ENCODE data around the gene PHLDB3. TPM values are rescaled to one million over a fixed set of nuclear protein-coding genes. Genes with fewer than 3 reads are reported as not detected.

Gene PHLDB3
- total RNA-seq, 2 donors from 2014 or later: 7.7 to 13.5 TPM

DNA sequence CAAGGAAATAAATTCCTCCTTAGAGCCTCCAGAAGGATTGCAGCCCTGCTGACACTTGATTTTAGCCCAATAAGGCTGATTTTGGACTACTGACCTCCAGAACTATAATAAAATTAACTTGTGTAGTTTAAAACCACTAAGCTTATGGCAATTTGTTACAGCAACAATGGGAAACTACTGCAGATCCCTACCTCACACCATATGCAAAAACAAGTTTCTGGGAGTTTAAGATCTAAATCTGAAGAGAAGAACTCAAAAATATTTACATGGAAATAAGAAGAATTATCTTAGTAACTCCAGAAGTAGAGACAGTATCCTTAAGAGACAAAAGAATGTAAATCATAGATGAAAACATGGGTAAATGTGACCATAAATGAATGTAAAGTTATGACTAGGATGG, 34.4 kb upstream of the PHLDB3 start:
- Histone ChIP-seq H3K9me3 (ENCODE audit: control insufficient read depth, low read length) (peaks cover 15% of the 10 kb centered on the region), H3K27ac (ENCODE audit: low read depth, low read length) (no peak overlapping the region), H3K4me1 (ENCODE audit: control insufficient read depth, insufficient read depth, low read length) (no peaks in the 10 kb centered on the region), H3K27me3 (ENCODE audit: control insufficient read depth, insufficient read depth, low read length, poor library complexity, severe bottlenecking) (no peaks in the 10 kb centered on the region), H3K4me3 (ENCODE audit: low read length) (no peak overlapping the region), H3K36me3 (ENCODE audit: control insufficient read depth, insufficient read depth, low read length) (peaks cover 57% of the 10 kb centered on the region), H3K9ac (ENCODE audit: extremely low read depth, low read length, poor library complexity, severe bottlenecking) (no peak overlapping the region)
- H3K4me1 Mint-ChIP-seq: peaks cover 2% of the 10 kb centered on the region
- no peak overlapping the region for H3K27ac Mint-ChIP-seq
- peaks cover 2% of the 10 kb centered on the region for H3K27me3 Mint-ChIP-seq (ENCODE audit: insufficient read depth)
- DNase-seq: no peak
- H3K9me3 Mint-ChIP-seq: peaks cover 22% of the 10 kb centered on the region
- H3K36me3 Mint-ChIP-seq (ENCODE audit: low read depth): peaks cover 71% of the 10 kb centered on the region
- H3K4me3 Mint-ChIP-seq: no peak overlapping the region
- TF ChIP-seq, protein P1, sequence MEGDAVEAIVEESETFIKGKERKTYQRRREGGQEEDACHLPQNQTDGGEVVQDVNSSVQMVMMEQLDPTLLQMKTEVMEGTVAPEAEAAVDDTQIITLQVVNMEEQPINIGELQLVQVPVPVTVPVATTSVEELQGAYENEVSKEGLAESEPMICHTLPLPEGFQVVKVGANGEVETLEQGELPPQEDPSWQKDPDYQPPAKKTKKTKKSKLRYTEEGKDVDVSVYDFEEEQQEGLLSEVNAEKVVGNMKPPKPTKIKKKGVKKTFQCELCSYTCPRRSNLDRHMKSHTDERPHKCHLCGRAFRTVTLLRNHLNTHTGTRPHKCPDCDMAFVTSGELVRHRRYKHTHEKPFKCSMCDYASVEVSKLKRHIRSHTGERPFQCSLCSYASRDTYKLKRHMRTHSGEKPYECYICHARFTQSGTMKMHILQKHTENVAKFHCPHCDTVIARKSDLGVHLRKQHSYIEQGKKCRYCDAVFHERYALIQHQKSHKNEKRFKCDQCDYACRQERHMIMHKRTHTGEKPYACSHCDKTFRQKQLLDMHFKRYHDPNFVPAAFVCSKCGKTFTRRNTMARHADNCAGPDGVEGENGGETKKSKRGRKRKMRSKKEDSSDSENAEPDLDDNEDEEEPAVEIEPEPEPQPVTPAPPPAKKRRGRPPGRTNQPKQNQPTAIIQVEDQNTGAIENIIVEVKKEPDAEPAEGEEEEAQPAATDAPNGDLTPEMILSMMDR (conservative IDR thresholded peaks at IDR 0.05): no peak

DNA sequence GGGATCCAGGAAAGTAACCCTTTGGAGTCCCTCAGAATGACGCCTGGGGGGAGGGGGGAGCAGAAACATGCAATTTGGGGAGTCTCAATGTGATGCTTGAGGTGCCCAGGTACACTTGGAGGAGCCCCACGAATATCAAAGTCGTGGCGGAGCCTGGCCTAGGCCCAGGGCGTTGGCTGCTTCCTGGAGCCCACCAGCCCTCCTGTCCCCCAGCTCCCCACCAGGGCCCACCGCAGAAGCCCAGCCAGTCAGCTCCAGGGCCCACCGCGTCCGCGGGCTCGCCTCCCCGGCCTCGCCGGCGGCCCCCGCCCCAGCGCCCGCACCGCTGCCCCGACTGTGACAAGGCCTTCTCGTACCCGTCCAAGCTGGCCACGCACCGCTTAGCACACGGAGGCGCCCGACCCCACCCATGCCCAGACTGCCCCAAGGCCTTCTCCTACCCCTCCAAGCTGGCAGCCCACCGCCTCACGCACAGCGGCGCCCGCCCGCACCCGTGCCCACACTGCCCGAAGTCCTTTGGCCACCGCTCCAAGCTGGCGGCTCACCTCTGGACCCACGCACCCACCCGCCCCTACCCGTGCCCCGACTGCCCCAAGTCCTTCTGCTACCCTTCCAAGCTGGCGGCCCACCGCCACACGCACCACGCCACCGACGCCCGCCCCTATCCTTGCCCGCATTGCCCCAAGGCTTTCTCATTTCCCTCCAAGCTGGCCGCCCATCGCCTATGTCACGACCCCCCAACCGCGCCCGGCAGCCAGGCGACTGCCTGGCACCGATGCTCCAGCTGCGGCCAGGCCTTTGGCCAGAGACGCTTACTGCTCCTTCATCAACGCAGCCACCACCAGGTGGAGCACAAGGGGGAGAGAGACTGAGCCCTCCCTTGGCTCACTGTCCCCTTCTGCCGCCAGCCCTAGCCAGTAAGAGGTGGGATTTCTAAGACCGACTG, 30.5 kb upstream of the PHLDB3 start:
- Mint-ChIP-seq H3K9me3 (peaks cover 17% of the 10 kb centered on the region), H3K36me3 (ENCODE audit: low read depth) (peaks cover 35% of the 10 kb centered on the region), H3K4me1 (peaks cover 5% of the 10 kb centered on the region), H3K27ac (peak overlapping the region; percentile 82), H3K27me3 (ENCODE audit: insufficient read depth) (peaks cover 3% of the 10 kb centered on the region), H3K4me3 (no peak overlapping the region)
- no peak overlapping the region for H3K4me3 ChIP-seq (ENCODE audit: low read length)
- TF ChIP-seq, protein P1 (conservative IDR thresholded peaks at IDR 0.05): peak; percentile 85
- WGBS, 2 experiments (ENCODE audit: insufficient coverage in 1 of 2, insufficient read length in 1 of 2): 84 to 87% methylated on average over 28 to 62 of the region's 62 CpGs
- H3K4me1 ChIP-seq (ENCODE audit: control insufficient read depth, insufficient read depth, low read length): no peaks in the 10 kb centered on the region
- no peak overlapping the region for H3K27ac ChIP-seq (ENCODE audit: low read depth, low read length)
- peaks cover 15% of the 10 kb centered on the region for H3K9me3 ChIP-seq (ENCODE audit: control insufficient read depth, low read length)
- H3K27me3 ChIP-seq (ENCODE audit: control insufficient read depth, insufficient read depth, low read length, poor library complexity, severe bottlenecking): no peaks in the 10 kb centered on the region
- H3K9ac ChIP-seq (ENCODE audit: extremely low read depth, low read length, poor library complexity, severe bottlenecking): no peak overlapping the region
- DNase-seq: peak; percentile 96
- peaks cover 30% of the 10 kb centered on the region for H3K36me3 ChIP-seq (ENCODE audit: control insufficient read depth, insufficient read depth, low read length)

DNA sequence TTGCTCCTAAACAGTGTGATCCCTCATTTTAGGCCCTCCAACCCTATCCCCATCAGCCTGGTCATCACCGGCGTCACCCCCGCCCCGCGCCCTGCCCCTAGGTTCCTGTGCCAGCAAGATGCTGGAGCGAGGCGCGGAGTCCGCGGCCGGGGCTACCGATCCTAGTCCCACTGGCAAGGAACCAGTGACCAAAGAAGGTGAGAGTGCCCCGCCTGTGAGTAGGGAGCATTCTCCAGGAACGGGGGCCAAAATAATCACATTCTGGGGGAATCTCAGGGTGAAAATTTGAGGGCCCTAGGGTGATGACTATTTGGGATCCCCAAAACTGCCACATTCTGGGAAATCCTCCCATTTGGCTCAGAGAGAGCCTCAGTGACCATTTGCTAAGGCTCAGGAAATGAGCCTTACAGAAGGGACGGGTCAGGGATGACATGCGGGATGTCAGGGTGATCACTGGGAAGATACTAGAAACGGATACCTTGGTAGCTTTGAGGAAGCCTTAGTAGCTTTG, 29.8 kb upstream of the PHLDB3 start:
- 36 to 74% methylated on average over 4 to 17 of the region's 17 CpGs for WGBS, 2 experiments (ENCODE audit: insufficient coverage in 1 of 2, insufficient read length in 1 of 2)
- TF ChIP-seq, protein P1 (conservative IDR thresholded peaks at IDR 0.05): no peak
- H3K4me3 Mint-ChIP-seq: peak overlapping the region; percentile 66
- Histone ChIP-seq H3K9me3 (ENCODE audit: control insufficient read depth, low read length) (peaks cover 13% of the 10 kb centered on the region), H3K4me1 (ENCODE audit: control insufficient read depth, insufficient read depth, low read length) (no peaks in the 10 kb centered on the region), H3K27me3 (ENCODE audit: control insufficient read depth, insufficient read depth, low read length, poor library complexity, severe bottlenecking) (no peaks in the 10 kb centered on the region), H3K9ac (ENCODE audit: extremely low read depth, low read length, poor library complexity, severe bottlenecking) (no peak overlapping the region), H3K36me3 (ENCODE audit: control insufficient read depth, insufficient read depth, low read length) (peaks cover 26% of the 10 kb centered on the region), H3K27ac (ENCODE audit: low read depth, low read length) (peak overlapping the region; percentile 48), H3K4me3 (ENCODE audit: low read length) (no peak overlapping the region)
- peaks cover 28% of the 10 kb centered on the region for H3K36me3 Mint-ChIP-seq (ENCODE audit: low read depth)
- H3K4me1 Mint-ChIP-seq: peaks cover 5% of the 10 kb centered on the region
- peaks cover 10% of the 10 kb centered on the region for H3K9me3 Mint-ChIP-seq
- H3K27ac Mint-ChIP-seq: peak overlapping the region; percentile 93
- DNase-seq: no peak
- H3K27me3 Mint-ChIP-seq (ENCODE audit: insufficient read depth): peaks cover 10% of the 10 kb centered on the region

All from endodermal cell (in vitro differentiated cells).